Panc1 (cell line): ENCODE results near the gene ATP6V1G3. TPM values are rescaled to one million over a fixed set of nuclear protein-coding genes. Genes with fewer than 3 reads are reported as not detected.

Experiments
- ATAC-seq: fragments of 200-7000 bp; cut with Tn5 transposase; 2 replicates; pipeline ENCODE4 v1.9.1; 2020; ENCODE audit warnings: mild to moderate bottlenecking, moderate library complexity
- BruUV-seq: library from RNA; stranded (reverse); fragments of 400-500 nt; replicated peaks from 2 replicates; lab custom pipeline; 2021; lab: Mats Ljungman, UMichigan
- CTCF ChIA-PET: fragments of 300-600 bp; sonication (Branson Sonifier 250); formaldehyde crosslinking; loops from one replicate; lab custom pipeline; 2022; ENCODE audit warnings: antibody characterized with exemption; lab: Charles Lee
- POLR2A ChIA-PET: fragments of 300-600 bp; sonication (Branson Sonifier 250); formaldehyde crosslinking; loops from one replicate; lab custom pipeline; 2022; ENCODE audit warnings: antibody characterized with exemption; lab: Charles Lee
- DNase-seq: peaks from one replicate; pipeline ENCODE4 v3.0.0-alpha.2; 2010; ENCODE audit warnings: low read depth, low spot score
- H3K27ac ChIP-seq: 2 replicates; pipeline ENCODE4 v1.5.1; 2011; ENCODE audit warnings: mild to moderate bottlenecking, low read length, inconsistent platforms
- H3K27me3 ChIP-seq: fragments of 200-500 bp; sonication (Bioruptor generic); 2 replicates; pipeline ENCODE4 v1.6.0; 2014; ENCODE audit warnings: low read length, inconsistent platforms; ENCODE audit not compliant: control insufficient read depth, insufficient read depth
- H3K36me3 ChIP-seq: fragments of 200-500 bp; sonication (Bioruptor generic); 2 replicates; pipeline ENCODE4 v1.5.1; 2014; ENCODE audit warnings: inconsistent platforms, mild to moderate bottlenecking, low read length, moderate library complexity; ENCODE audit not compliant: control insufficient read depth, insufficient read depth
- H3K4me1 ChIP-seq: 2 replicates; pipeline ENCODE4 v1.5.1; 2011; ENCODE audit warnings: inconsistent platforms, mild to moderate bottlenecking, low read length, moderate library complexity; ENCODE audit not compliant: control insufficient read depth, insufficient read depth
- H3K4me3 ChIP-seq, 2 experiments: 2 replicates each; pipeline ENCODE4 v1.5.1; 2011 to 2012; ENCODE audit warnings: low read depth in 2 of 2, low read length in 2 of 2, mild to moderate bottlenecking in 2 of 2, inconsistent platforms in 1 of 2, moderate library complexity in 1 of 2
- H3K9me3 ChIP-seq: fragments of 200-500 bp; sonication (Bioruptor generic); 2 replicates; pipeline ENCODE4 v1.5.1; 2014; ENCODE audit warnings: low read depth, mild to moderate bottlenecking, inconsistent platforms, low read length, moderate library complexity; ENCODE audit not compliant: control insufficient read depth, insufficient read depth
- CTCF ChIP-seq: fragments of 450-650 bp; IDR thresholded peaks from 2 replicates; pipeline ENCODE4 v1.5.1; 2017; ENCODE audit warnings: mild to moderate bottlenecking
- POLR2AphosphoS5 ChIP-seq: IDR thresholded peaks from 2 replicates; pipeline ENCODE4 v1.6.1; 2012; ENCODE audit warnings: mild to moderate bottlenecking, low read depth, low read length, moderate library complexity
- REST ChIP-seq, 2 experiments: IDR thresholded peaks; 2 replicates each; pipeline ENCODE4 v1.6.1; 2011 to 2012; ENCODE audit warnings: low read depth in 2 of 2, control low read depth in 1 of 2, low read length in 1 of 2, mild to moderate bottlenecking in 1 of 2, moderate library complexity in 1 of 2; ENCODE audit not compliant: insufficient read depth in 1 of 2
- SIN3A ChIP-seq: IDR thresholded peaks from 2 replicates; pipeline ENCODE4 v1.6.1; 2012; ENCODE audit warnings: low read depth, mild to moderate bottlenecking, low read length, moderate library complexity, borderline replicate concordance; ENCODE audit not compliant: insufficient read depth
- TCF7L2 ChIP-seq: IDR thresholded peaks from 2 replicates; pipeline ENCODE4 v1.6.1; 2011; ENCODE audit warnings: mild to moderate bottlenecking, low read depth, low read length, inconsistent platforms
- in situ Hi-C: cut with HindIII; loops from 2 replicates; pipeline ENCODE4 v1.10.0; 2016; ENCODE audit warnings: low sequenced_read_pairs, low pct_unique_long_range_greater_than_20kb
- intact Hi-C: fragments of 100-400 bp; cut with micrococcal nuclease; formaldehyde crosslinking; loops from one replicate; pipeline ENCODE4 v1.10.0; 2022; ENCODE audit not compliant: unreplicated experiment
- total RNA-seq: library from RNA; stranded (reverse); gene quantifications from one replicate; pipeline ENCODE4 v1.2.1, GENCODE V29; 2021; ENCODE audit not compliant: unreplicated experiment

The ATP6V1G3 gene
- total RNA-seq, 1 experiment from 2014 or later = not detected

- in situ Hi-C loops = no loop called here
- no peak for ATAC-seq
Observed at GRCh38 chr1:198558402-198558801, 17.9 kb upstream of the ATP6V1G3 start.

DNA sequence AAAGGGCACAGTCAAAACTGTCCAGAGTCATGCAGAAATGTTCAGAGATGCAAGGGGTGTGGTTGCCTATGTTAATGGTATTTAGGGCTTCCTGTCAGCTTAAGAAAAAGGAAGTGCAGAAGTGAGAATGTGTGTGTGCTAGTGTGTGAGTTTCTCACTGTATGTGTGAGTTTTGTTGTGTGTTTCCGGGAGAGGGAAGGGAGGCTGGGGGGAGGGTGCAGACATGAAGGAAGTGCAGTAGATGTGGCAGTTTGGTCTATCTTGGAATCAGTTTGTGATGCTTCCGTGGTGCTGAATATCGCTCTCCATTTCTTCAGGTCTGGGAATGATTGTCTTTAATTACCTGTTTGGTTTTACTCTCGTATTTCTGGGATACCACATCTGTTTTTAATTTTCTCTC, 16.5 kb upstream of the ATP6V1G3 start:
- Histone ChIP-seq H3K4me3 (no peak overlapping the region), H3K9me3 (no peaks in the 10 kb centered on the region), H3K27me3 (no peaks in the 10 kb centered on the region), H3K27ac (no peak overlapping the region), H3K4me1 (no peaks in the 10 kb centered on the region), H3K36me3 (no peaks in the 10 kb centered on the region)
- in situ Hi-C loops (no loop called here), intact Hi-C loops (no loop called here)
- BruUV-seq = no TSS peak
- ChIA-PET CTCF (interaction anchor here (0.7 kb wide), 1 partner anchor 155 kb away, joined by 3 read pairs; no protein-coding TSS in a partner anchor), POLR2A (no interaction called here)
- DNase-seq = no peak
- no peak for ATAC-seq
- TF ChIP-seq REST (IDR thresholded peaks at IDR 0.05; ENCODE audit: insufficient read depth in 1 of 2, low read depth in 2 of 2, low read length in 1 of 2) = no peak
- no peak for TF ChIP-seq POLR2AphosphoS5
- no peak for TF ChIP-seq CTCF
- no peak for TF ChIP-seq SIN3A
- no peak for TF ChIP-seq TCF7L2

More at GRCh38 chr1:198558402-198558801, 17.9 kb upstream of the ATP6V1G3 start:
- Histone ChIP-seq H3K27me3 (no peaks in the 10 kb centered on the region), H3K9me3 (no peaks in the 10 kb centered on the region), H3K36me3 (no peaks in the 10 kb centered on the region), H3K27ac (no peak overlapping the region), H3K4me3 (no peak overlapping the region), H3K4me1 (no peaks in the 10 kb centered on the region)
- ChIA-PET CTCF (no interaction called here), POLR2A (no interaction called here)
- intact Hi-C loops = no loop called here
- DNase-seq = no peak
- BruUV-seq = no TSS peak
- TF ChIP-seq CTCF = no peak
- no peak for TF ChIP-seq TCF7L2
- no peak for TF ChIP-seq POLR2AphosphoS5
- no peak for TF ChIP-seq SIN3A
- no peak for TF ChIP-seq REST (IDR thresholded peaks at IDR 0.05; ENCODE audit: insufficient read depth in 1 of 2, low read depth in 2 of 2, low read length in 1 of 2)
